GM15510 (cell line): Measurements from ENCODE around the gene NFIA.

Experiments used
- POLR2A ChIP-seq: IDR thresholded peaks from 3 replicates; pipeline ENCODE4 v1.6.1; 2011; ENCODE audit warnings: borderline replicate concordance; ENCODE audit not compliant: insufficient read length; ENCODE audit errors: extremely low read depth

The NFIA gene

DNA sequence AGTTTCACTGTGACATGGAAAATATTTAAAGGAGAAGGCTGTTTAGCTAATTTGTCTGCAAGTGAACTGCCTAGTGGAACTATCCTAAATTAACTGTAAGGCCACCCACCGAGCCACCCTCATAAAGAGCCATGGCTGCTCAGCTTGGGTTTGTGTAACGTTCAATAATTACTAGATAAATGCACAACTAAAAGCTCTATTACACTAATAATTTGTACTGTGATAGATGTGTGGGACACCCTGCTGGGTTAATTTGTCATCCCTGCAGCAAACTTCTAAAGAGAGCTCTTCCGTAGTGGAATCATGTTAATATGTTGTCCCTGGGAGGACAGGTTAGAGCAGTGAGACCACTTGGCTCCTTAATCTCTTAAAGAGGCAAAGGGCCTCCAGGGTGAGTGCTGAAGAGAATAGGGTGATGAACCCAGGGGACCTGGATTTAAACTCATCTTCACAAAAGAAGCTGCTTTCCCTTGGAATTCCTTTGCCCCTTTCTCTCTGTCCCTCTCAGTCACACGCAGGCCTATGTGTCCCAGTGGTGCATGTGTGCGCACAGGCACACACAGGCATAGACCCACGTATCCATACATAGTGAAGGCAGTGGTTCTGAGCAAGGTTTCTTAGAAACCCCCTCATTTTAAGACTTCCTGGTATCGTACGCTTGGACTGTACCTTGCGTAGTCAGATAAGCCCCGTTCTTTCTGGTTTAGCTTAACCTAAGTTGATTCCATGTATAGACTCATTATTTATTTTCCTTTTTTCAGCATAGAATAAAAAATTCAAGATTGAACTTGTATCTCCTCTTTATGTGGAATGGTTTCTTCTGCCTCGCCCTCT is 310.3 kb downstream of the NFIA start:
- TF ChIP-seq POLR2A, result no peak

DNA sequence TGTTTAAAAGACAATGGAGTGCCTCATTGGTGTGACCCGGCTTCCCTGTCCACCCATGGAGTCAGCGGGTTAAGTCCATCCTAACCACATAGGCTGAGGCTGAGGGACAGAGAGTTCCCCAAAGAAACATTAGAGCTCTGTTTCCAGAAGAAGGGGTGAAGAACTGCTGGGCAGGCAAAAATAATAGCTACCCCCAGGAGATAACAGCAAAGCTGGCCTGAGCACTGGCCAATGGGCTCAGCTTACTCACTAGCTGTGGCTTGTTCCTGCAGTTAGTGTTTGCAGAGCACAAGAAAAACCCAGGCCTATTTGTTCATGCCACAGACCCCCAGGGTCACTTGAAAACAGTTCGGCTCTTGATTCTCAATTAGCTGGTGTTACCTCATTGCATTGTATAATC is 311.2 kb downstream of the NFIA start:
- no peak for TF ChIP-seq POLR2A

DNA sequence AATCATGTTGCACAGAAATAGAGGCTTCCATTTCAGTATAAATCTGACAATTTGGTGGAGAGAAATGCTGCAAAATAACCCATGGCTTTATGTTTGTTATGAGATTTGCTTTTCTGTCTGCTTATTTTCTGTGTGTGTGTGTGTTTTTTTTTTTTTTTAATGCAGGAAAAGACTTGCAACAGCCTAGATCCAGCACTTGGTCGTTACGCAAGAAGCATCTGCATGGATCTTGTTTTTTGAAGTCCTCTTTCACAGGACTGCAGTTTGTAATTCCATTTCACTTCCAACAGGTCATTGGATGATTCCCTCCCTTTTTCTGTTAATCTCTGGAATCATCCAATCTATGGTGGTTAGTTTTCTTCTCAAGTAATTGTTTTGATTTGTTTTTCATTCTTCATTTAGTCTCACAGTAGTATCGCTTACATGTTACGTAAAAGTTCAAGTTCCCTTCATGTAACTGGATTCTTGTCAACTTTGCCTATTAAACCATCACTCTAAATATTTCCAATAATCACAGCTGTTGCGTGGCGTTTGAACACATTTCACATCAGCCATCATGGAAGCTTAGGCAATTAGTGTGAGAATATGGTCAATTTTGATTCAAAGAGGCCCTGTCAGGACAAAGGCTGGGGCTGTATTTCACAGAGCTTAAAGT is 312.9 kb downstream of the NFIA start:
- TF ChIP-seq POLR2A, result no peak

DNA sequence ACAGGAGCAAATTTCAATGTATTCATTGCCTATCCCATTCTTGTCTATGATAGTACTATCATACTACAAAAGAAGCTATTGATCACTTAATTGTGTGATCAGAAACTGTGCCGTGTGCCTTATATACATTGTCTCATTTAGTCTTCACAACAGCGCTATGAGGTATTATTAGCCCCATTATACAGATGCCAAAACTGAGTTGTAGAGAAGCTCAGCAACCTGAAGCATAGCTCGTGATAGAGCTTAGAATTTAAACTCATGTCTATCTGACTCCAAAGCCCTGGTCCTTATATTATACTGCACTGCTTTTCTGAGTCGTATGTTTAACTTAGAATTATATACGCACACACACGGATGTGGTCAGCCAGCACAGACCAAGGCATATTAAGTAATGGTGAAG is 315.1 kb downstream of the NFIA start:
- TF ChIP-seq POLR2A, result no peak

- TF ChIP-seq POLR2A, result no peak
Observed at GRCh38 chr1:61397935-61398334, 315.6 kb downstream of the NFIA start.

DNA sequence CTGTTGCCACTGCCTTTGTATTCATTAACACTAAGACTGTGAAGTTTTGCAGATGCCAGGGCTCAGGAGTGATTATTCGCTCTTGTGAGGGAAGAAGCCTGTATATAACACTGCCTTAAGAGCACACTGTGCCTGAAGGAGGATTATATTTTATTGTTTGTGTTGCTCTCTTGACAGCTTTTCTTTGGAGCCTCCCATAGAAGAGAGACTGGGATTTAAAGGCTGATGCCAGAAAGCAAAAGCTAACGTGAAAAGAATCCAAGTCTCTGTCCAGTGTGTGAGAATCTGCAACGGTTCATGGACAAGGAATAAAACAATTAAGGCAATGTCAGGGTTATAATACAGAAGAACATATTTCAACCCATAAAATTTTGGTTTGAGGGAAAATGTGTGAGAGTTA is 316.8 kb downstream of the NFIA start:
- no peak for TF ChIP-seq POLR2A

DNA sequence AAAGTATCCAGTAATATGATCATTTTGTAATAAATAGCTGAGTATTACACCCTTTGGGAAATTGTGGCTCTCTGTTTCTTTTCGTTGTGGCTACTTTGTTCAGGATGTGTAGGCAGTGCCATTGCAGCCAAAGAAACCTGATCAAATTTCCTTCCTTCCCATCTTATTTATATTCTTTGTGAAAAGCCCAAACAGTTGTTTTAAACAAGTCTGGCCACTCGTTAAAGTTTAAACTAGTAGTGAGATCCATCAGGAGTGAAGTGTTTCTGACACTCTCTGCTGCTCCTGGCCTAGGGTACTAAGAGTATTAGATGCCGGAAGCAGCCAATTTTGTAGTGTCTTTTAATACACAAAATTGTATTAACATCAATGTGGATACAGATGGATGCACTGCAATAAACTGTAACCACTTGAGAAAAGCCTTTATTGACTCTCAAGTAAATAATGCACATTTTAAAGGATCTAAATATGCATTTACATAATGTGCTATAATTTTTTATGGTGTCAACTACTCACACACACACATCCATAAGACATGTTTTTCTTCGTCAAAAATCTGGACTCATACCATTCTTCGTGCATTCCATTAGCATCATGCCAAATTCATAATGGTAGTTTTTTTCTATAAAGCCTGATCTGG is 317.9 kb downstream of the NFIA start:
- TF ChIP-seq POLR2A, result no peak

DNA sequence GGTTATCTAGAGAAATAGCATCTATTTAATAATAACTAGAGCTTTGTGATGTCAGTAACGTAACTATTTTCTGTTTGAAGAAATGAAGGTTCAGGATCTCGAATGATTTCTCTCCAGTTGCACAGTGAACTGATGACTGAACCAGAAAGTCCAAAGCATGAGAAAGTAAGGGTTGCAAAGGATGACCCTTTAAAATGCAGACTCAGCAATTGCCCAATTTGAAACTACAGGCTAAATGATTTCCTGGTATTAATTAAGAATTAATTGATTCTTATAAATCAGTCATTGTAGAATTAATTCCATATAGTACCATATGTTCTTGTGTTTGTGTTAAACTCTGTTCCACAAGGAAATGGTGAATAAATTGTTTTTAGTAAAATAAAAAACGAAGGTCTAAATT is 318.6 kb downstream of the NFIA start:
- TF ChIP-seq POLR2A, result no peak

GRCh38 chr1:61403679-61404596 is 321.6 kb downstream of the NFIA start:
- no peak for TF ChIP-seq POLR2A

GRCh38 chr1:61404597-61405376 is 322.4 kb downstream of the NFIA start:
- no peak for TF ChIP-seq POLR2A

- no peak for TF ChIP-seq POLR2A
Observed at GRCh38 chr1:61406467-61406866, 324.1 kb downstream of the NFIA start.

- no peak for TF ChIP-seq POLR2A
Observed at GRCh38 chr1:61412601-61413000, 330.2 kb downstream of the NFIA start.

- no peak for TF ChIP-seq POLR2A
Observed at GRCh38 chr1:61419196-61419595, 336.8 kb downstream of the NFIA start.

DNA sequence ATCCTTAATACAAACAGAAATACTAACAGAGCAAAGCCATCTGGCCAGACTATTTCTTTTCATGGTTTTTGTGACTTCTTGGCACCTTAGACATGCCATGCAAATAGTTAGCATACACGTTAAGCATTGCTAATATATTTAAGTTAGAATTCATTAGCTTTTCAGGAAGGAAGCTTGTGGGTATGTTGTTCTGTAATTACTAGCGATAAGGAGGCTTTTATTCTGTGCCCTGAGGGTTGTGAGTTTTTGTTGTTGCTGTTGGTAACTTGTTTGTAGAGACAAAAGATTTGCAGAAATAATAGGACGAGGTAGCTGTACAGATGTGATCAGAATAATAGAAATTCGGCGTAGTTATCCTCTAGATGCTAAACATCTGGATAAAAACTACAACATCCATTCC is 337.3 kb downstream of the NFIA start:
- no peak for TF ChIP-seq POLR2A
